GM12891 (cell line): ENCODE measurements around the gene CTNNB1.

ENCODE experiments used
- POLR2A ChIP-seq: IDR thresholded peaks from 2 replicates; pipeline ENCODE4 v1.6.1; 2011; ENCODE audit warnings: low read depth, low read length, control low read depth
- POU2F2 ChIP-seq: IDR thresholded peaks from 2 replicates; pipeline ENCODE4 v1.6.1; 2011; ENCODE audit warnings: low read depth, mild to moderate bottlenecking, control low read depth, low read length, moderate library complexity

DNA sequence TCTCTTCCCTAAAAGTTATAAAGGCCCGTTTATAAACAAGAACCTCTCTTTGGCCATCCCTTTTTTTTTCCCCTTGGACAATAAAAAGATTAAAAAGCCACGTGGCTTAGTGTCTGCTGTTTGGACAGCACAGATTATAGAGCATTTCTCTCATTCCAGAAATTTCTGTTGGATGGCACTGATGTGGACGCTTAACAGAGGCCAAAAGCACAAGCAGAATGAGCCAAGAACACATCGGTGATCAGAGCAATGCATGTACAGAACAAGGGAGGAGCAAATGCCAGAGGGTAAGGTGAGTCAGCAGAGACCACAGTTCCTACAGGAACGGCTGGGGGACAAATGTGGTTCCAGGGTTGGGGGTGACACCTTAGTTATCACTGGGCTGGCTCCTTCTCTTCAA is 30.3 kb upstream of the CTNNB1 start:
- TF ChIP-seq POU2F2 (no peak), POLR2A (no peak)
